Measurements from ENCODE around the gene CSKMT. TPM values are rescaled to one million over a fixed set of nuclear protein-coding genes. Genes with fewer than 3 reads are reported as not detected.
A peak's percentile ranks its signal among the peaks of the same experiment; 100 is the strongest.
"Not testable (repeated sequence)": the region's sequence is repeated elsewhere in the genome, so short reads cannot be mapped to it uniquely, and the experiment has no call there.

Gene CSKMT
- 1 to 10 TPM; 3.8 to 7.5 (median 4.9) TPM for polyA plus RNA-seq (ENCODE audit: insufficient read length in 4 of 4)

GRCh38 chr11:62665075-62665598, at the start of gene CSKMT, which contains the start of gene C11orf98:
Gene CSKMT, plus strand, starts transcription at chr11:62665312. Its CDS starts 568 bp downstream, at chr11:62665880.
Gene C11orf98, minus strand, starts transcription at chr11:62665210. Its CDS starts 41 bp downstream, at chr11:62665169.
- peak; percentile 91 to 94 (median 94) for DNase-seq (ENCODE audit: low read depth in 4 of 4, low spot score in 3 of 4)

GRCh38 chr11:62615521-62615920, 49.6 kb upstream of the CSKMT start:
- DNase-seq (ENCODE audit: low read depth in 4 of 4, low spot score in 3 of 4), result no peak

- DNase-seq (ENCODE audit: low read depth in 4 of 4, low spot score in 3 of 4), result not testable (repeated sequence)
Measured at GRCh38 chr11:62616957-62617356, 48.2 kb upstream of the CSKMT start.

- no peak for DNase-seq (ENCODE audit: low read depth in 4 of 4, low spot score in 3 of 4)
Measured at GRCh38 chr11:62621027-62621566, 44.0 kb upstream of the CSKMT start.

- peak; percentile 87 to 94 (median 92) for DNase-seq (ENCODE audit: low read depth in 4 of 4, low spot score in 3 of 4)
Measured at GRCh38 chr11:62621567-62622470, 43.3 kb upstream of the CSKMT start, which contains the start of gene B3GAT3. Gene B3GAT3, minus strand, starts transcription at chr11:62621986. Its CDS starts 39 bp downstream, at chr11:62621947.

- no peak for DNase-seq (ENCODE audit: low read depth in 4 of 4, low spot score in 3 of 4)
Measured at GRCh38 chr11:62622476-62623089, 42.5 kb upstream of the CSKMT start.

- DNase-seq (ENCODE audit: low read depth in 4 of 4, low spot score in 3 of 4), result no peak
Measured at GRCh38 chr11:62627713-62628112, 37.4 kb upstream of the CSKMT start.

GRCh38 chr11:62632492-62632891, 32.6 kb upstream of the CSKMT start:
- no peak for DNase-seq (ENCODE audit: low read depth in 4 of 4, low spot score in 3 of 4)

GRCh38 chr11:62644220-62644619, 20.9 kb upstream of the CSKMT start:
- no peak for DNase-seq (ENCODE audit: low read depth in 4 of 4, low spot score in 3 of 4)

GRCh38 chr11:62645671-62645945, 19.5 kb upstream of the CSKMT start:
- DNase-seq (ENCODE audit: low read depth in 4 of 4, low spot score in 3 of 4), result no peak

GRCh38 chr11:62645946-62646824, 18.9 kb upstream of the CSKMT start, which contains the start of gene GANAB:
Gene GANAB, minus strand, starts transcription at chr11:62646613. Its CDS starts 14 bp downstream, at chr11:62646599.
- peak; percentile 96 to 97 (median 97) for DNase-seq (ENCODE audit: low read depth in 4 of 4, low spot score in 3 of 4)

GRCh38 chr11:62646825-62647608, 18.1 kb upstream of the CSKMT start:
- DNase-seq (ENCODE audit: low read depth in 4 of 4, low spot score in 3 of 4), result no peak

- DNase-seq (ENCODE audit: low read depth in 4 of 4, low spot score in 3 of 4), result no peak
Measured at GRCh38 chr11:62647609-62648005, 17.5 kb upstream of the CSKMT start.

GRCh38 chr11:62648185-62648966, 16.7 kb upstream of the CSKMT start:
- DNase-seq (ENCODE audit: low read depth in 4 of 4, low spot score in 3 of 4), result no peak

GRCh38 chr11:62648967-62649364, 16.1 kb upstream of the CSKMT start:
- no peak for DNase-seq (ENCODE audit: low read depth in 4 of 4, low spot score in 3 of 4)

- DNase-seq (ENCODE audit: low read depth in 4 of 4, low spot score in 3 of 4), result no peak
Measured at GRCh38 chr11:62649486-62649885, 15.6 kb upstream of the CSKMT start.

GRCh38 chr11:62650283-62650682, 14.8 kb upstream of the CSKMT start:
- not testable (repeated sequence) for DNase-seq (ENCODE audit: low read depth in 4 of 4, low spot score in 3 of 4)

- DNase-seq (ENCODE audit: low read depth in 4 of 4, low spot score in 3 of 4), result no peak
Measured at GRCh38 chr11:62652161-62653006, 12.7 kb upstream of the CSKMT start.
